ENCODE measurements around the gene LHPP.

DNA sequence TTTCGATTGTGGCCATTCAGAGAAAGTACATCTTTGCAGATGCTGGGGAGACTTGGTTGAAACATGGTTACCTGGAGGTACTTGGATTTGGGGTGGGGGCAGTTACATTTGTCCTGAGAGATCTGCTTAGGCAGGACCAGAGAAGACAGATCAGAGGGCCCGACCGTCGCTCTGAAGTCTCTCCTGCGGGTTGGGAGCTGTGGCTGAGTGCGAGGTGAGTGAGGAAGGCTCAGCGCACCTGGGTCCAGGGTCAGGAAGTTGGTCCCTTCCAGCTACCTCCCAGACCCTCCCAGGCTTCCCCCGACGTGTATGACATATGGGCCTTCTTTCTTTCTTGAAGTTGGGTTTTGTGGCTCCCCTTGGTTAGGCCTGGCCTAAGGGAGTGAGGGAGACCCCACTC, 56.3 kb downstream of the LHPP start:
- TF ChIP-seq POLR2A (IDR thresholded peaks at IDR 0.05), result no peak
- TF ChIP-seq CTCF (IDR thresholded peaks at IDR 0.05), result no peak
